Hindlimb muscle (tissue), 1 donor: Measurements from ENCODE around the gene DSCAM. TPM values are rescaled to one million over a fixed set of nuclear protein-coding genes. Genes with fewer than 3 reads are reported as not detected.
"Not testable (repeated sequence)": the region's sequence is repeated elsewhere in the genome, so short reads cannot be mapped to it uniquely, and the experiment has no call there.

Experiments used
- DNase-seq: peaks from one replicate; pipeline ENCODE4 v3.0.0-alpha.2; 2013
- polyA plus RNA-seq: library from polyadenylated mRNA; unstranded; fragments of 120-200 nt; gene quantifications from one replicate; pipeline ENCODE4 v1.2.1, GENCODE V29; 2013; ENCODE audit not compliant: insufficient read length

Gene DSCAM
- polyA plus RNA-seq, 1 donor, result 2.0 TPM

GRCh38 chr21:40208948-40209345 is 638.0 kb downstream of the DSCAM start:
- DNase-seq, result no peak

DNA sequence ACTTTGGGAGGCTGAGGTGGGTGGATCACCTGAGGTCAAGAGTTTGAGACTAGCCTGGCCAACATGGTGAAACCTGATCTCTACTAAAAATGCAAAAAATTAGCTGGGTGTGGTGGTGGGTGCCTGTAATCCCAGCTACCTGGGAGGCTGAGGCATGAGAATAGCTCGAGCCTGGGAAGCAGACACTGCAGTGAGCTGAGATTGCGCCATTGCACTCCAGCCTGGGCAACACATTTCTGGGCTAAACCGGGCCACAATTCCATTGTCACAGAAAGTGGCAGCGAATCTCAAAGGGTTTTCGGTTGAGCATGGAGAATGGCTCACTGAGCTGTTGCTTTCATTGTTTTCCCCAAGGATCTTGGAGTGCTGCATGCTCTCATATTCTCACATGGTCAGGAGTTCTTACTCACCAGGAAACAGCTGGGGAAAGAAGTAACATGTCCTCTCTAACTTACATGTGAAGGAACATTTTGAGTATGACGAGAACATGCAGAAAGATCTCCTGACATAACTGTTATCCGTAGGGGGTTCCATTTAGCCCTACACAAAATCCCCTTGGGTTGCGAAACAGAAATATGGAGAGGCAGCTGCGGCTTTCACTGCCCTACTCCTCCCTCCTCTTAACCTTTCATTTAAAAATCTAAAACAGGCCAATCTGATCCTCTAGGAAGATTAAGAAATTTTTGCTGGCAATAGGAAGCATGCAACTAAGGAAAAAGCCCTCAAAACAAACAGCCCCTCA is 638.6 kb downstream of the DSCAM start:
- DNase-seq, result no peak

DNA sequence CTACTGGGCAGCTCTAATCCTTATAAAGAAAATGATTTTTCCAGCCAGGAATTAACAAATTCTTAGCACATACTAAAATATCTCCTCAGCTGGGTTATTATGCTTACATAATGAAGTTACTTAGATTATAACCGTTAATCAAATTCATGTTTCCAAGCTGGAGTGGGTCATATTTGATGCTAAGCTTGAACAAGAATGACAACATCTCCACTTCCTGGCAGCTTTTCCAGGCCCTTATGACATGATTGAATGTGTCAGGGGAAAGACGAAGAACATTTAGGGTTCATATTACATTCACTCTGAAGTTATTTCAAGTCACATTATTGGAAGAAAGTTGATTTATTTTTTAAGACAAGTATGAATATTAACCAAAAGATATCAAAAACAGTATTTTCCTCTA is 646.0 kb downstream of the DSCAM start:
- no peak for DNase-seq

GRCh38 chr21:40200126-40200525 is 646.8 kb downstream of the DSCAM start:
- DNase-seq, result no peak

DNA sequence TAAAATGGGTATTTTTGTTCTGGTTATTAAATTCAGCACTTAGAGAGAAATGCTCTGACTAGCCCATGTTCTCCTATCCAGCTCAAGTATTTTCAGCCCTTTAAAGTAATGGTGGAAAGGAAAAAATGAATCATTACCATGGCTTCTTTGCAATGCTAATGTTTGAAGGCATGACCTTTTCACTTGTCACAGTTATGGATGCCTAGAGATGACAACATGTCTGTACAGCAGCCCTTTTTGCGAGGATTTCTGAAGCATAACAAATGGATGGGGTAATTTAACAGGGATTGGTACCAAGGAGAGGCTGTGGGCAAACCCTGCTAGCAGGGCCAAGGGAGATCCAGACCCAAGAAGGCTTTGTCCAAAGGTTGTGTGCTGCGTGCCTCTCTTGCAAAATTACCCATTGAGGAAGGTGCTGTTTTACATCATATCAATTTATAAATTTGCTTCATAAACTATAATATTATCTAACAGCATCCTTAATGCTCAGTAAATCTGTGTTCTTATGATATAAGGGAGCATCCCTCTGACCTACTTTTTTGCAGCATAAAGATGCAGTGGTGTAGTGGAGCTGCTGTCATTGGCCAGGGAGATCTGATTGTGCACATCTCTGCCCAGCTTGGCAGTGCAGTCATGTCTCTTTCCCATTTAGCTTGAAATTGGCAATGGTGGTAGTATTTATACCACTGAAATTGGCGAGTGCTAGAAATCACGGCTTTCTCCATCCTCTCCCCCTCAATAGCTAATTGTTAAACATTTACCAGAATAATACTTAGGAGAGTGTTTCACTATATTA is 652.6 kb downstream of the DSCAM start:
- DNase-seq, result no peak

DNA sequence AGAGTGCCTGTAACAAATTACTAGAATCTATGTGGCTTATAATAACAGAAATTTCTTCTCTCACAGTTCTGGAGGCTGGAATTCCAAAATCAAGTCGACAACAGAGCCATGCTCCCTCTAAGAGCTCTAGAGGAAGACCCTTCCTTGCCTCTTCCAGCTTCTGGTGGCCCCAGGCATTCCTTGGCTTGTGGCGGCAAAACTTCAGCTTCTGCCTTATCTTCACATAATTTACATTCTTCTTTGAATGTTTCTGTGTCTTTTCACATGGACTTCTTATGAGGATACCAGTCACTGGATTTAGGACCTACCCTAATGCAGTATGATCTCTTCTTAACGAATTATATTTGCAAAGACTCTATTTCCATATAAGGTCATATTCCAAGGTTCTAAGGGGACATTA is 655.3 kb downstream of the DSCAM start:
- no peak for DNase-seq

- no peak for DNase-seq
Observed at GRCh38 chr21:40191196-40191595, 655.8 kb downstream of the DSCAM start.

- no peak for DNase-seq
Observed at GRCh38 chr21:40187946-40188654, 658.9 kb downstream of the DSCAM start.

DNA sequence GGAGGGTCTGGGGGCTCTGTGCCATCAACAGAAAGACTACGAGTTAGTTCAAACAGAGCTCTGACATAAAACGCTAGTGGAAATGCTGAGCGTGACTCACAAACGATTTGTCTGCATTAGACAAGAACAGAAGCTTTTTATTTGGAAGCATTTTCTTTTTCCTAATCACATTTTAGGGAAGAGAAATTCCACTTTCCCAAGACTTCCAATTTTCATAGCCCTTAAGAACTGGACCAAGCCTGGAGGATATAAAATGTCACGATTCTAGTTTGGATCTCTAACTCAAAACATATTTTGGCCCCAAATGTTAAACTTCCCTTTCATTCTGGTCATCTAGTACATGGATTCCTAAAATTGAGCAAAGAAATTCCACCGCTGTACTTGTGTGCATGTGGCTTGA is 659.7 kb downstream of the DSCAM start:
- DNase-seq, result no peak

DNA sequence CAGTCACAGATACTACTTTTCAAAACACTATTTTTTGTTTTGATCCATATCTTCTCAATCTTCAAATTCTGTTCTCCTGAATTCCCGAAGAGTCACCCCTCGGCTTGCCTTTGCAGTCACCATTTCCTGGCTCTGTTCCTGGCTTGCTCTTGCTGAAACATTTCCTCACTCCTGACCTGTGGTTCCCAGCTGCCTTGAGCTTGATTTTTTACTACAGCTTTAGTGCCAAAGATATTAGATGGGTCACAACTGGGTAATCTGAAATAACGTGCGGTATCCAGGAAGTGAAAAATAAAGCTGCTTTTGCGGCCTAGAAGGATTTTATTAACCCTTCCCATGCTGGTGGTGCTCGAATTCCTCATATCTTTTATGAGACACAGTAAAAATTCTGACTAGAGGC is 660.9 kb downstream of the DSCAM start:
- peak; percentile 69 for DNase-seq

DNA sequence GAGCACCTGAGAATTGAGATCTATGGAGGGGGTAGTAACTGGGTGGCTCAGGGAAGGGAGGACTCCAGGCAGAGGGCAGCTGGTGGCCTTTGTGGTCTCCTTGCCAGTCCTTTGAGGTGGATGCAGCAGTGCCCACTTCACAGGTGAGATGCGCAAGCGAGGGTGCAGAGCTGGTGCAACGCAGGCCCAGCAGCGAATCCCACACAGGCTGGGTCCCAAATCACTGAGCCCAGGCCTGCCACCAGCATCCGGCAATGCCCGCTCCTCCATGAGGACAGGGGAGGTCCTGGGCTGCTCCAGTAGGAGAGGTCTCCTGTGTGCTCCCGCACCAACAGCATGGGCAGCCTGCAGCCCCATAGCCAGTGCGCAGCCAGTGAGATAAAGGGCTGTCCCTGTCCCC is 661.8 kb downstream of the DSCAM start:
- DNase-seq, result no peak

GRCh38 chr21:40182491-40182890 is 664.5 kb downstream of the DSCAM start:
- DNase-seq, result not testable (repeated sequence)

- DNase-seq, result no peak
Observed at GRCh38 chr21:40179166-40179565, 667.8 kb downstream of the DSCAM start.

DNA sequence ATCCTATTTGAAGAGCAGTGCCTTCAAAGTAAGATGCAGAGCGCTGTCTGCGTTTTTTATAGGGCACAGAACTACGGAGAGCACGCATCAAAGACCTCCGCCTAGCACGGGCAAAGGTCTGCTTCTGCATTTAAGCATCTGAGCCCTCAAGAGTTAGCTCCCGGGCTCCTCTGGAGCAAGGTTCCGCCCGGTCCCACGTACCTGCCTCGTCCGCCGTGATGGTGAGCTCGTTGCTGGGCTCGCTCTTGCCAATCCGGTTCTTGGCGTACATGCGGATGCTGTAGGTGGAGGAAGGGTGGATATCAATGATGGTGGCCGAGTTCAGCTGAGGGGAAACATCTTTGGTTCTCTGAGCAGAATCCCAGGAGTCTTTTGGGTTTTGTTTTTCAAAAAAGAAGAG is 668.2 kb downstream of the DSCAM start:
- DNase-seq, result no peak

- DNase-seq, result no peak
Observed at GRCh38 chr21:40177979-40178378, 669.0 kb downstream of the DSCAM start.

GRCh38 chr21:40176724-40177123 is 670.2 kb downstream of the DSCAM start:
- DNase-seq, result no peak

- DNase-seq, result no peak
Observed at GRCh38 chr21:40173816-40174215, 673.1 kb downstream of the DSCAM start.

GRCh38 chr21:40169971-40170370 is 677.0 kb downstream of the DSCAM start:
- DNase-seq, result no peak

- no peak for DNase-seq
Observed at GRCh38 chr21:40166291-40166843, 680.6 kb downstream of the DSCAM start.

GRCh38 chr21:40165773-40166070 is 681.2 kb downstream of the DSCAM start:
- no peak for DNase-seq

GRCh38 chr21:40164905-40165772 is 681.8 kb downstream of the DSCAM start:
- no peak for DNase-seq

- DNase-seq, result no peak
Observed at GRCh38 chr21:40162075-40162474, 684.9 kb downstream of the DSCAM start.
